ENCODE measurements around the gene ARHGEF5.
"Not testable (repeated sequence)": the region's sequence is repeated elsewhere in the genome, so short reads cannot be mapped to it uniquely, and the experiment has no call there.

Gene ARHGEF5

DNA sequence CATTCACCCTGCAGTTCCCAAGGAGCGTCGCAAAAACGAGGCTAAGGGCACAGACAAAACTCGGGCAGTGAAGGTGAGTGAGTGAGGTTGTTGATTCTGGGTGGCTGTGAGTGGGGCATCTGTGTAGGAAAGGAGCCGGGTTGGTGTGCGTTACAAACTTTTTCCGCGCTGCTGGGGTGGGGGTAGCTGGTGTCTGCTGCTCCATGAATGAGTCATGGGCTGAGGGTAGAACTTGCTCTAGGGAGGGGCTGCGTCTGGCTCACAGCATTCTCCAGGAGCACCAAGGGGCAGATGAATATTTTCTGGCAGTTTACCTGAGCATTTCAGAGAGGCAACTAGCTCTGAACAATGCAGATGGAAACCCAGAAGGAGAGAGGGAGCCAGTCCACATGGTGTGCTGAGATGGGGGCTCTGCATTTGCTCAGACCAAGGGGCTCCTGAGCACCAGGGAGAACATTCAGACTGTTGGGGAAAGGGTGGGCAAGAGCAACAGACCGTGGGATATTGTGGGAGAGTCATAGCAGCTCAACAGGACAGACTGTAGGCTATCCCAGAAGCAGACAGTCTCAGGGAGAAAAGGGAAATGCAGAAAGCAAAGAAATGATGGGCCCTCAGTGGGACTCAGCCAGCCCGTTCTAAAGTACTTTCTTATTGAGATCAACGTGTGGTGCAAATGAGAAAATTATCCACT lies 29.5 kb downstream of the ARHGEF5 start:
- DNase-seq: no peak

DNA sequence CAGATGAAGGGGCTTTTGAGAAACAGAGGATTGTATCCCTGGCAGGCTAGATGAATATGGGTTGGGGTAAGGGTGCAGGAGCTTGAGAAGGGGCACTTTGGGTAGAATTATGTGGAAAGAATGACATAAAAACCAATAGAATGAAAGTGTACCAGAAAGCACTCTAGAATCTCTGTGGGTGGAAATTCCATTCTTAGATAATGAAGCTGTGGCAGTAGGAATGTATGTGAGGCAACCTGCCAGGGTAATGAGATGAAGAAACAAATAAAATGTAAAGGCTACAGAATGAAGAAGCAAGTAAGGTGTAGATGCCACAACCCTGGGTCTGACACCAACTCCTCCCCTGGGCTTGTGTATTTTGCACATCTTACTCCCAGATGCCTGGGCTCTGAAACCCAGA lies 31.5 kb downstream of the ARHGEF5 start:
- peak; percentile 8 for DNase-seq

DNA sequence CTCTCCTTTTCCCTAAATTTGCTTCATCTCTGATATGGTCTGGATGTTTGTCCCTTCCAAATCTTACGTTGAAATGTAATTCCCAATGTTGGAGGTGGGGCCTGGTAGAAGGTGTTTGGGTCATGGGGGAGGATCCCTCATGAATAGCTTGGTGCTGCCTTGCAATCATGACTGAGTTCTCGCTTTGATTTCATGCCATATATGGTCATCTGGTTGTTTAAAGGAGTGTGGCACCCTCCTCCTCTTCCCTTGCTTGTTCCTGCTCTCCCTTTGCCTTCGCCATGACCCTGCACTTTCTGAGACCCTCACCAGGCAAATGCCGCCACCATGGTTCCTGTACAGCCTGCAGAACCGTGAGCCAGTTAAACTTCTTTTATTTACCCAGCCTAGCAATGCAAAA lies 33.7 kb downstream of the ARHGEF5 start:
- no peak for DNase-seq

DNA sequence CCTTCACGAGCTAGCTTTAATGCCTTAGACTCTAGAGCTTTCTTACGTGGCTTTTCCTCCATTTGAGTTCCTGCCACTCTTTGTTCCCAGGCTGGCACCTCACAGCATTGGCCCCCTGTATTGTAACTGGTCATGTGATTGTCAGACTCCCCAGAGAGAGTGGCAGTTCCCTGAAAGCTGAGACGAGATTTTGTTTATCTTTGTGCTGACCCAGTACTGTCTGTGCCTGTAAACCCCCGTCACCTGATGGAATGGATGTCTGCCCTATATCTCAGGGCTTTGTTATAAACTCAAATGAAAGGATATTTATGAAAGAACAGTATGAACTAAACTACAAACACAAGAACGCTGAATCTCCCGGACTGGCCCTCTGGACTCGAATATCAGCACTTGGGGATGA lies 35.3 kb downstream of the ARHGEF5 start:
- peak; percentile 35 for DNase-seq

DNA sequence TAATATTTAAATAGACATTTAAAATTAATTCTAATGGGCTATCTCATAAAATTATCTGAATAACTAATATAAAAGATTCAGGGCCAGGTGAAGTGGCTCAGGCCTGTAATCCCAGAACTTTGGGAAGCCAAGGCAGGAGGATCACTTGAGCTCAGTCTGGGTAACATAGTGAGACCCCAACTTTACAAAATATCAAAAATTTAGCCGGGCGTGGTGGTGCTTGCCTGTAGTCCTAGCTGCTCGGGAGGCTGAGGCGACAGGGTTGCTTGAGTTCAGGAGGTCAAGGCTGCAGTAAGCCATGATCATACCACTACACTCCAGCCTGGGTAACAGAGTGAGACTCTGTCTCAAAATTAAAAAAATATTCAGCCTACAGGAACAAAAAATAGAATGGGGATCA lies 35.8 kb downstream of the ARHGEF5 start:
- DNase-seq: no peak

DNA sequence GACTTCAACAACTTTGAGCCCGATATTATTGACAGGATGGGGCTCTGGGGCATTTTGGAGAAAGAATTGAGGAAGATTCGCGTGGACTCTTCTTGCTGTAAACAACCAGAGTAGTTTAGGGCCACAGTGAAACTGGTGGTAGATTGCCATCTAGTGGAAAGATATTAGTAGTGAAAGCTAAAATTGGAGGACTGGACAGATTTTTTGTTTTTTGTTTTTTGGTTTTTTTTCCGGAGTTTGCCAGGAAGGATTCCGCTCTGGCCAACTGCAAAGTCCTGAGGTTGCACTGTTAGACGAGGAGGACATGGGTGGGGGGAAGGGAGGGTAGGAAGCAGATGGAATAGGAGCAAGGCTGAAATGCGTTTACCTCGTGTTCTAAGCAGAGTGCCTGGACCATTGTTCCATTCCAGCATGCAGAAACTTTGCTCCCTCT lies 36.6 kb downstream of the ARHGEF5 start:
- DNase-seq: peak; percentile 82

DNA sequence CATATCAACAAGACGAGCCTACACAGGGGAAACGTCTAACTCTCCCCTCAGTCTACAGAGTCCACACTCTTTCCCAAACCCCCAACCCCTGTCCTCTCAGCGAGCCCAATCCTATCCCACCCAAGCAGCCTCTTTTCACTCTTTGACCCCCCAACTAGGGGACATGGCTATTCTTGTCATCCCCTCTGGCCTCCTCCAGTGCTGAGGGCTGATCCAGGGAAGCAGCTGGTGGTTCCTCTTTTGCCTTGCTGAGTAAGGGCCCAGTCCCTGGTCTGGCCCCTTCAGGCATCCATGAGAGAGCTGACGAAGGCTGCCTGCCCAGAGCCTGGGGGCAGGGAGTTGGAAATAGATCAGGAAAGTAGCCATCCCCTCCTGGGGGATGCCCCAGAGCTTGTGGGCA lies 41.9 kb downstream of the ARHGEF5 start:
- DNase-seq: no peak

DNA sequence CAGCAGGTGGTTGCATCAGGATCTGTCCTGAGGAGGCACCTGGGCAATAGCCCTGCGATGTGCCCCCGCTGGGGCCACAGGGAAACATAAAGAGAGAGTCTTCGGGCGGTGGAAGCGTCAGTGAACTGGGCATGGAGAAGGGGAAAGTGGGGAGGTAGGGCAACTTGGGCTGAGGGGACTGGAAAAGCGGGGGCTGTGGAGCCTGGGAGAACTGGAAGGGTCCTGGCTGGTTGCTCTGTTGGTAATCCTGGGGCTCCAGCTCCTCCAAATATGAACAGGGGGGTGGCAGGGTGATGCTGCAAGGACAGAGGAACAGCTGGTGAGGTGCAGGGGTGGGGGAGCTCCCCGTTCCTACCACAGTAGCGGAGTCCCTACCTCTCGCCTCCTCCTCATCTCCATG lies 43.1 kb downstream of the ARHGEF5 start:
- DNase-seq: no peak

DNA sequence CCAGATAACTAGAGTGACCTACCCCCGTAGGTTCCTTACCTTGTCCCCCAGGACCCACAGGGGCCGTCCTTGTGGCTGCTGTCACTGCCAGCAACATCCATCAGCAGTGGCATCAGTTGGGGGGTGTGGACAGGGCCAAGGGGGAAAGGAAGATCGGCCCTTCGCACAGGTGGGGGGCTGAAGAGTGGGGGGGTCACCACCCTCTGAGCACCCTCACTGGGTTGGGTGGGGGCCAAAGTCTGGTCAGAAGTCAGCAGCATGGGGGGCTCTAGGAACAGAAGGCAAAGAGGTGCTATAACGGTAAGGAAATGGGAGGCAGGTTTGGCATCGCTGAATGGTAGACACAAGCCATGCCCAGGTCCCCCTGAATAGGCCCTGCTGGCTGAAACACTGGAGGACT lies 43.7 kb downstream of the ARHGEF5 start:
- no peak for DNase-seq

DNA sequence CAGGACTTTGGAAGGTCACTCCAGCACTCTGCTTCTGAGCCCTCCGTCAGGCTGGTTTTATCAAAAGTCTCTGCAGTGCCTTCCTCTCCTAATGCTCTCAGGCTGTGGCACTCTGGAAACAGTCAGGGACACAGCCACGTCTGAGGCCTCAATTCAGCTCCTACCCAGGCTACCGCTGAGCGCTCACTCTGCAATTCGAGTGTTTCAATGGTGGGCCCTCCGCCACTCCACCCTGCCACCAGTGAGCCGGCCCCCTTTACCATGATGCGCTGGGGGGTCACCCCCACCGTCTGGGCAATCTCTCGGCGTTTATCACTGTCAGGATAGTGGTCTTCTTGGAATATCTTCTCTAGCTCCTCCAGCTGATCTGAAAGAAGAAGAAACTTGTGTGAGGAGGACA lies 44.7 kb downstream of the ARHGEF5 start:
- no peak for DNase-seq

DNA sequence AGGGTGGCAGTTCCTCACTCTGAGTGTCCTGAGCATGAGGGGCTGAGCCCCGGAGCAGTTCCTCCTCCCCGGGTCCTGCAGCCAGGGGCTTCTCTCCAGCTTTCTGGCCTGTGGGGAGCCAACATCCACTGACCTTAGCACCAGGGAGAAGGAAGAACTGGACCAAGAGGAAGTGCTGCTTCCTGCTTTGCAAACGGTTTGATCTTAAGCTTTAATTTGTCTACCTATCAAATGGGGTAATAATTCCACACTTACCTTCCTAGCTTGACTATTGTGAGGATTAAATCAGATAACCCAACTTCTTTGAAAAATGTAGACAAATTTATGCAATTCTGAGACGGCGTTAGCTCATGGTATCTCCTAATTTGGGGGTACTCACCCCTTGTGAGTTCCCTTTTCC lies 46.3 kb downstream of the ARHGEF5 start:
- no peak for DNase-seq

DNA sequence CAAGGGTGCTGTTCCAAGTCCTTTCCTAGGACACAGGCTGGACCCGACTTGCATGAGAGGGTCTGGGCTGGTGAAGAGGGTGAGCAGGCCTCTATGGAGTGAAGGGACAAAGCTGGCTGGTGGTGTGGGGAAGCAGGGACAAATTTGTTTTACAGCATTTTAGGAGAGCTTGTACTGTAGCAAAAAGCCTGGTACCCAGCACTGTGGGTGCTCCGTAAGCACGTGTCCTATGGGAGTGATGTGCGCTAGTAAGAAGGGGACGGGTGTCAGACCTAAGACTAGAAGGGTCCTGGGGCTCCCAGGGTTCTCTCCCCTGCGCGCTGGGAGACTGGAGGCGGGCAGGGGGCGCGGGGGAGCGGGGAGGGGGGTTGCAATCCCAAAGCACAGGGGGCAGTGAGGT lies 47.9 kb downstream of the ARHGEF5 start:
- no peak for DNase-seq

DNA sequence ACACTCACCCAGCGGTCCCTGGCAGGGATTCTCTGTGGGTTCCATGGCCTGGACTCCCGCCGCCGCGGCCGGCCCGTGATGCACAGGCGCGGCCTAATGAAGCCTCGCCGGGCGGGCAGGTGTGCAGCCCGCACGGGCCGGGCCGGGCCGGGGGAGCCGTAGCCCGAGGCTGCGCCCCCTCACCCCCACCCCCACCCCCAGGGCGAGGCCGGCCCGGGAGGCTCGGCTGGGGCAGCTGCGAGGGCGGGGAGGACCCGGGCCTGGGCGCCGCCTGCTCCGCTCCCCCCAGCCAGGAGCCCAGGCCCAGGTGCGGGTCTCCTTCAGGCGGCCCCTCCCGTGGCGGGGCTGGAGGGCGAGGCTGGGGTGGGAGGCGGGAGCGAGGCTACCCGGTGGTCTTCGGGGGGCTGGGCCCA lies 48.5 kb downstream of the ARHGEF5 start, which contains the start of gene NOBOX:
Gene NOBOX, minus strand, starts transcription at position 45 of the 413 bp plus-strand sequence.
- no peak for DNase-seq

DNA sequence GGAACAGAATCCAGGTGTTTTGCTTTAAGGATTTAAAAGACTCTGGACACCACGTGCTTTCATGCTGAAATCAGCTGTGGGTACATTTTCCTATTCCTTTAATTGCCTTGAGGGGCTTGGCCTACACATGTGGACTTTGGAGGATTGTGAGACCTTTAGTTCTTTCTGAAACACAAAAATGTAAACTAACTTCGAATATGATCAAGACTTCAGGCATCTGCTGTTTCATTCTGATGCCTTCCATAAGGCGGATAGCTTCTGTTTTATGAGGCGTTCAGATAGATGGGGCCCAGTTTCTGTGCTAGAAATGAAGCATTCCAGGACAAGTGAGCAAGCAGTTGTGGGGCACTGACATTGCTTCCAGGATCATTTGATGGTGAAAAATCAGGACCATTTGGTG lies 49.7 kb downstream of the ARHGEF5 start:
- DNase-seq: no peak

DNA sequence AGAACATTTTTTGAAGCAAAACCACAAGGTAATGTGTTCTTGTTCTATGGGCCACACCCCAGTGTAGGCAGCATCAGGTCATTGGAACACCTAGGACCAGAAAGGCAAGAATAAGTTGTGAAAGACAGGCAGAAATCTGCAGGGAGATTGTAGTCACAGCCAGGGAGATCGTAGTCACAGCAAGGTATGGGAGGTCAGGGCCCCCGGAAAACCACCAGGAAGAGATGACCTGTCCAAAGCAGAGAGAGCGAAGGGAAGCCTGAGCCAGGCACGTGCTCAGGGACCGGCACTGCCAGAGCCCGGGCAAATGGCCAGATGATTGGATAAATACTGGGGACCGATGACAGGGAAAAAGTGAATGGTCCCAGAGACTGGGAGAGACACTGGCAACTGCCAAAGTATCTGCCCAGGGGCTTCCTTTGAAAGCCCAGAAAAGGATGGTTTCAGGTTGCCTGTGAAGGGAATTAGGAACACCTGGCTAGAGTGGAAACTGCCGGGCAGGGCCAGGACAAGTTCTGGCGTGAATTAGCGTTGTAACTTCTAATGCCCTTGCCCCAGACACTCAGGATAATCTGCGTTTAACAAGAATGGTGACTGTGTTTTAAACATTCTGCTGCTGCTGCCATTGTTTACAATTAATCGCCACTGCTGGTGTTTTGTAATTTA lies 52.2 kb downstream of the ARHGEF5 start:
- DNase-seq: peak; percentile 4

DNA sequence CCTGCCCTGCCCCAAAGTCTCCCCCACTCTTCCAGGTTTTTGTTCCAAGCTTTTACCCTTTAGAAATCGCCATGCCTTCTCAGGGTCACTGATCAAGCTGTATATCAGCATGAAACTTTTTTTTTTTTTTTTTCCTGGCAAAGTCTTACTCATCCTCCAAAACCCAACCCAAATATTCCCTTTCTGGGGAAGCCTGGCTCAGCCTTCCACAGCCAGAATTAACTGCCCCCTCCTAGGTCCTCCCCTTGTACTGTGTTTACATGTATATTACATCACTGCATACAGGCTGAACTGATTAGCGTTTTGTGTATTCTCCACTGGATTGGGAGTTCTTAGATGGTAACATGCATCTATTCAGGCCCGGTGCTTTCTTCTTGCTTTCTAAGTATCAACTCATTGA lies 52.9 kb downstream of the ARHGEF5 start:
- no peak for DNase-seq

DNA sequence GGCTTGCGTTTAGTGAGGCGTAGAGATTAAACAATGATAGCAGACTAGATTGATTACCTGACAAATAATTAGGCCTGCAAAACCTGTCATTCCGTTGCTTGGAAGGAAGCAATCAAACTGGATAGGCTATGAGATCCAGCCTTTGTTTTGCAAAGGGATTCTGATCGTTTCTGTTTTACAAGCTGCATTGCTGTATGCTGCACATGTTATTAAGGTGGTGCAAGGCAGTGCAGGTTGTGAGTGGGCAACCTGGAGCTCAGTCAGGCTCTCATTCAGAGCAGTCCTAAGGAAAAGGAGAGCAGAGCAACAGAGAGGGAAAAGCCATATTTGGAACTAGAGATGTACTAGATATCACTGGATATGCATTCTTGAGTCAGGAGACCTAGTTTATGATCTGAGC lies 55.2 kb downstream of the ARHGEF5 start:
- no peak for DNase-seq

DNA sequence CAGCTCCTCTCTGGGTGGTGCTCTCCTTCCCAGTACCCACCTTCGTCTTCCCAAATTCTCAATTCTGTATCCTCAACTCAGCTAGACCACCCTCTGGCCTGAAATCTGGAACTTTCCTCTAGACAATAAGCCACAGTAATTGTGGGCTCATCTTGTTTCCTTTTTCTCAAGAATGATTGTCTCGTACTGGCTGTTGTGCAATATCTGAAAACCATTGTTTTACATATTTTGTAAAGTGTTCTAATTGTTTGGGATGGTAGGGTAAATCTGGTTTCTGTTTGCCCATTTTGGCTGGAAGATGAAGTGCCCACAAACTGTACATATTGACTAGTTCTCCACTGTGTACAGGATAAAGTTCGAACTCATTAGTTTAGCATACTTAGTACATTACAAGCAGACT lies 59.6 kb downstream of the ARHGEF5 start:
- DNase-seq: no peak

DNA sequence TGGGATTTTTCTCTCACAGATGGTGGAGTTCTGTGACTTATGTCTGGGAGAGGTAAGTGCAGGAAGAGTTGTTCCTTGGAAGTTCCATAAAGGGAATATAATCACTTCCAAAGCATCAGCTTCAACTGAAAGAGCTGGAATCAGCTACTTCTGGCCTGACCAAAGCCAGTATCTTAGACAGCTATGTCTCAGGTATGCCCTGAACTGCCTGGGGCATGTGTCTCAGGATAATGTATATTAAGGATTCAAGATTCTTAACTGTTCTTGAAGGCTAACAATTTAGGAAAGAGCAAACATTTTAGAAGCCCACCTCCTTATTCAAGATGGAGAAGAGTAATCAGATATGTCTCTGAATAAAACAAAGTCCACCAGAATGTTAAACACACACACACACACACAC lies 60.7 kb downstream of the ARHGEF5 start:
- DNase-seq: no peak

DNA sequence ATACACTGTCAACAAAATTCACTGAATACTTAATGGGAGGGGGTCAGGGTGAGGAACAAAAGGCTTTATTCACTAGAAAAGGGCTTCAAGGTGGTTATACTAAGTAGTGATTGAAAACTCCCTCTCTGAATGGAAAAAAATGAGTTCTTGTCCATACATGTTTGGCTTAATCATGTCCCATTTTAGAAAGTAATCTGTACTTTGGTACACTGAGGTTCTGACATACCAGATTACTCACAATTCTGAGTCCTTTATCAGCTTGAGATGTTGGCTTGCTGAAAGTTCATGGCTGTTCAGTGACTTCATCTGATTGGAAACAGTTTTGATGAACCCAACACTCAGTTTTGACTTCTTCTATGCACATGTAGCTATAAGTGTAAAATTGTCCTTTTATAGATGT lies 61.1 kb downstream of the ARHGEF5 start:
- DNase-seq: no peak

DNA sequence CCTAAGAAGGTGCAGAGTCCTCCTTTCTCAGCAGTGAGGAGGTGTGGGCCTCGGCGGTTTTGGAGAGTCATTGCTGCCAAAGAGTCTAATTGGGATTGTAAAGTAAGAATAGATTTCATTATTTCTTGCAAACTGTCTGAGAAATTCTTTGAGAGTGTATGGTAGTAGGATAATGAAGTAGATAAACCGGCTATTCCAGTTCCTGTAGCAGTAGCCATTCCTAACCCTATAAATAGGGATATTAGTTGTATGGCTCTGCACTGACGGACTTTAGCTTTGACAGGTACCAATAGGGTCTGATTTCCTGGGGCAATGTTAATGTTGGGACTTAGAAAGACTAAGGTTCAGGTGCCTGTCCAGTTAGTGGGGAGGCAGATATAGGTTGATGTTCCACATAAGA lies 63.7 kb downstream of the ARHGEF5 start:
- not testable (repeated sequence) for DNase-seq

DNA sequence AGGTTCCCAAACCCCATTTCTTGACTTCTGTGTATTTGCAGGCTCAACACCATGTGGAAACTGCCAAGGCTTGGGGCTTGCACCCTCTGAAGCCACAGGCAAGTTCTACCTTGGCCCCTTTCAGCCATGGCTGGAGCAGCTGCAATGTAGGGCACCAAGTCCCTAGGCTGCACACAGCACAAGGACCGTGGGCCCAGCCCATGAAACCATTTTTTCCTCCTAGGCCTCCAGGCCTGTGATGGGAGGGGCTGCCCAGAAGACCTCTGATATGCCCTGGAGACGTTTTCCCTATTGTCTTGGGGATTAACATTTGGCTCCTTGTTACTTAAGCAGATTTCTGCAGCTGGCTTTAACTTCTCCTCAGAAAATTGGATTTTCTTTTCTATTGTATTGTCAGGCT lies 72.3 kb downstream of the ARHGEF5 start:
- DNase-seq: not testable (repeated sequence)

DNA sequence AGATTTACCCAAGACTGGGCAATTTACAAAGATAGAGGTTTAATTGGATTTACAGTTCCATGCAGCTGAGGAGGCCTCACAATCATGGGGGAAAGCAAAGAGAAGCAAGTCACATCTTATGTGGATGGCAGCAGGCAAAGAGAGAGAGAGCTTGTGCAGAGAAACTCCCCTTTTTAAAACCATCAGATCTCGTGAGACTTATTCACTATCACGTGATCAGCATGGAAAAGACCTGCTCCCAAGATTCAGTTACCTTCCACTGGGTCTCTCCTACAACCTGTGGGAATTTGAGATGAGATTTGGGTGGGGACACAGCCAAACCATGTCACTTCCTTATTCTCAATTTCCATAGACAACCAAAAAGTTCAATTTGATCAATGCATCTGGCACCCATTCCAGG lies 73.2 kb downstream of the ARHGEF5 start:
- DNase-seq: no peak
